ENCODE data around the gene UCP2.

Gene UCP2

GRCh38 chr11:73963861-73964260 lies 18.8 kb downstream of the UCP2 start:
- H3K4me2 ChIP-seq, result peak overlapping the region; percentile 14; the same call in 1 of the 2 replicates
- no peak for TF ChIP-seq CTCF (conservative IDR thresholded peaks at IDR 0.05; ENCODE audit: low read depth, low read length)
- H3K27me3 ChIP-seq (ENCODE audit: insufficient read depth, low read depth), result no peaks in the 10 kb centered on the region
- H2AFZ ChIP-seq (ENCODE audit: low read depth), result peak overlapping the region; percentile 31; the same call in 1 of the 2 replicates
- no peaks in the 10 kb centered on the region for H3K36me3 ChIP-seq (ENCODE audit: insufficient read depth)
- no peaks in the 10 kb centered on the region for H4K20me1 ChIP-seq (ENCODE audit: insufficient read depth)
- no peaks in the 10 kb centered on the region for H3K4me1 ChIP-seq (ENCODE audit: low read depth, poor library complexity, severe bottlenecking)
- no peak overlapping the region for H3K27ac ChIP-seq
- H3K79me2 ChIP-seq (ENCODE audit: insufficient read depth, low read depth), result no peaks in the 10 kb centered on the region
- no peak overlapping the region for H3K9ac ChIP-seq
- H3K4me3 ChIP-seq (IDR thresholded peaks at IDR 0.05; ENCODE audit: insufficient read depth, low read depth, low read length), result no peak overlapping the region

- Histone ChIP-seq H3K4me1 (ENCODE audit: low read depth, poor library complexity, severe bottlenecking) (no peaks in the 10 kb centered on the region), H3K4me3 (IDR thresholded peaks at IDR 0.05; ENCODE audit: insufficient read depth, low read depth, low read length) (no peak overlapping the region), H3K27ac (no peak overlapping the region), H3K79me2 (ENCODE audit: insufficient read depth, low read depth) (no peaks in the 10 kb centered on the region), H3K36me3 (ENCODE audit: insufficient read depth) (no peaks in the 10 kb centered on the region), H3K4me2 (no peak overlapping the region), H3K9ac (no peak overlapping the region), H2AFZ (ENCODE audit: low read depth) (no peak overlapping the region), H4K20me1 (ENCODE audit: insufficient read depth) (no peaks in the 10 kb centered on the region), H3K27me3 (ENCODE audit: insufficient read depth, low read depth) (no peaks in the 10 kb centered on the region)
- TF ChIP-seq CTCF (conservative IDR thresholded peaks at IDR 0.05; ENCODE audit: low read depth, low read length), result no peak
These were observed 20.4 kb downstream of the UCP2 start for GRCh38 chr11:73962101-73962705.

GRCh38 chr11:73961321-73961720 lies 21.3 kb downstream of the UCP2 start:
- Histone ChIP-seq H3K79me2 (ENCODE audit: insufficient read depth, low read depth) (no peaks in the 10 kb centered on the region), H3K27ac (no peak overlapping the region), H3K4me1 (ENCODE audit: low read depth, poor library complexity, severe bottlenecking) (no peaks in the 10 kb centered on the region), H4K20me1 (ENCODE audit: insufficient read depth) (no peaks in the 10 kb centered on the region), H3K36me3 (ENCODE audit: insufficient read depth) (no peaks in the 10 kb centered on the region), H3K4me2 (no peak overlapping the region), H3K4me3 (IDR thresholded peaks at IDR 0.05; ENCODE audit: insufficient read depth, low read depth, low read length) (no peak overlapping the region), H3K9ac (no peak overlapping the region), H2AFZ (ENCODE audit: low read depth) (no peak overlapping the region), H3K27me3 (ENCODE audit: insufficient read depth, low read depth) (no peaks in the 10 kb centered on the region)
- TF ChIP-seq CTCF (conservative IDR thresholded peaks at IDR 0.05; ENCODE audit: low read depth, low read length), result no peak

- TF ChIP-seq CTCF (conservative IDR thresholded peaks at IDR 0.05; ENCODE audit: low read depth, low read length), result no peak
- Histone ChIP-seq H3K4me1 (ENCODE audit: low read depth, poor library complexity, severe bottlenecking) (no peaks in the 10 kb centered on the region), H3K27me3 (ENCODE audit: insufficient read depth, low read depth) (no peaks in the 10 kb centered on the region), H3K9ac (no peak overlapping the region), H3K36me3 (ENCODE audit: insufficient read depth) (no peaks in the 10 kb centered on the region), H3K4me2 (no peak overlapping the region), H4K20me1 (ENCODE audit: insufficient read depth) (no peaks in the 10 kb centered on the region), H3K79me2 (ENCODE audit: insufficient read depth, low read depth) (no peaks in the 10 kb centered on the region), H3K27ac (no peak overlapping the region), H2AFZ (ENCODE audit: low read depth) (no peak overlapping the region), H3K4me3 (IDR thresholded peaks at IDR 0.05; ENCODE audit: insufficient read depth, low read depth, low read length) (no peak overlapping the region)
These were observed 24.0 kb downstream of the UCP2 start for GRCh38 chr11:73958521-73959141.
